Stomach (tissue), 9 donors: ENCODE measurements around the gene RAP1B. TPM values are rescaled to one million over a fixed set of nuclear protein-coding genes. Genes with fewer than 3 reads are reported as not detected.

ENCODE experiments used
- DNase-seq, 2 donors: peaks; one replicate each; pipeline versions ENCODE4 v3.0.0 to v3.0.0-alpha.2; 2013 to 2019
- H3K27ac ChIP-seq, 5 donors: fragments of 200-600 bp in 4 of 5; sonication (generic) in 4 of 5; one replicate each; pipeline ENCODE4 v1.5.1; 2013 to 2019; ENCODE audit warnings: mild to moderate bottlenecking in 1 of 5, moderate library complexity in 1 of 5
- H3K27me3 ChIP-seq, 3 donors: fragments of 200-600 bp; sonication (generic); one replicate each; pipeline ENCODE4 v1.5.1; 2017 to 2019; ENCODE audit warnings: mixed run types in 1 of 3
- H3K36me3 ChIP-seq, 4 donors: fragments of 200-600 bp; sonication (generic); 1 replicate in 3 of 4; 2 replicates in 1 of 4; pipeline ENCODE4 v1.5.1; 2016 to 2019
- H3K4me1 ChIP-seq, 4 donors: fragments of 200-600 bp; sonication (generic); one replicate each; pipeline ENCODE4 v1.5.1; 2016 to 2019
- H3K4me3 ChIP-seq, 4 donors: fragments of 200-600 bp; sonication (generic) in 3 of 4; one replicate each; pipeline ENCODE4 v1.5.1; 2016 to 2019; ENCODE audit warnings: mild to moderate bottlenecking in 1 of 4
- H3K9me3 ChIP-seq, 4 donors: fragments of 200-600 bp; sonication (generic); one replicate each; pipeline ENCODE4 v1.5.1; 2016 to 2019
- EP300 ChIP-seq: sonication (generic); formaldehyde crosslinking; IDR thresholded peaks from one replicate; pipeline ENCODE4 v1.6.1; 2017; ENCODE audit warnings: antibody characterized with exemption
- POLR2A ChIP-seq, 4 donors: fragments of 450-650 bp; IDR thresholded peaks; one replicate each; pipeline ENCODE4 v1.6.1; 2016; ENCODE audit warnings: antibody characterized with exemption in 4 of 4, control low read depth in 2 of 4, mild to moderate bottlenecking in 1 of 4, moderate library complexity in 1 of 4
- POLR2AphosphoS5 ChIP-seq, 3 donors: sonication (generic); formaldehyde crosslinking; IDR thresholded peaks; one replicate each; pipeline ENCODE4 v1.6.1; 2016; ENCODE audit warnings: antibody characterized with exemption in 3 of 3
- WGBS, 5 donors: extraction: QIAGEN DNeasy Blood & Tissue Kit in 3 of 5; methylation state at CpG; one replicate each; pipeline versions ENCODE4 v1.1.5 to v1.1.7; 2013 to 2018; 5-methylcytosine and 5-hydroxymethylcytosine counted together
- intact Hi-C: fragments of 100-400 bp; cut with DNase I; formaldehyde crosslinking; loops from one replicate; pipeline ENCODE4 v1.15.1; 2023; ENCODE audit warnings: low total_unique reads
- polyA plus RNA-seq, 3 donors: library from polyadenylated mRNA; stranded (reverse); fragments of 200-250 nt; gene quantifications; one replicate each; pipeline ENCODE4 v1.2.3, GENCODE V29; 2013
- total RNA-seq, 5 donors: library from RNA; depleted of rRNA; stranded (reverse); fragments of >200 nt; gene quantifications; one replicate each; pipeline versions ENCODE4 v1.1.0 to v1.2.3, GENCODE V29; 2014 to 2016
- TF ChIP-seq, protein P1 (sequence below), 7 experiments: fragments of 450-650 bp in 4 of 7; fragments of 200-600 bp in 3 of 7; sonication (generic) in 3 of 7; IDR thresholded peaks; one replicate each; pipeline ENCODE4 v1.5.1; 2016 to 2019; ENCODE audit warnings: antibody characterized with exemption in 7 of 7, control low read depth in 2 of 7, mild to moderate bottlenecking in 1 of 7
- donor health status: healthy with polysubstance abuse.
- donor health status: Bipolar disorder and iron deficiency.
- donor health status: healthy.

RAP1B gene
- total and polyA plus RNA-seq, 8 donors: 56.3 to 315 (median 102) TPM

- Histone ChIP-seq H3K9me3 (no peaks in the 10 kb centered on the region), H3K4me1 (no peaks in the 10 kb centered on the region), H3K27ac (no peak overlapping the region), H3K27me3 (no peaks in the 10 kb centered on the region), H3K36me3 (no peaks in the 10 kb centered on the region), H3K4me3 (no peak overlapping the region)
- DNase-seq: no peak
- 87 to 96% (median 92%) methylated on average over 6 of the region's 6 CpGs for WGBS, 5 donors
- intact Hi-C loops: no loop called here
- TF ChIP-seq, protein P1, sequence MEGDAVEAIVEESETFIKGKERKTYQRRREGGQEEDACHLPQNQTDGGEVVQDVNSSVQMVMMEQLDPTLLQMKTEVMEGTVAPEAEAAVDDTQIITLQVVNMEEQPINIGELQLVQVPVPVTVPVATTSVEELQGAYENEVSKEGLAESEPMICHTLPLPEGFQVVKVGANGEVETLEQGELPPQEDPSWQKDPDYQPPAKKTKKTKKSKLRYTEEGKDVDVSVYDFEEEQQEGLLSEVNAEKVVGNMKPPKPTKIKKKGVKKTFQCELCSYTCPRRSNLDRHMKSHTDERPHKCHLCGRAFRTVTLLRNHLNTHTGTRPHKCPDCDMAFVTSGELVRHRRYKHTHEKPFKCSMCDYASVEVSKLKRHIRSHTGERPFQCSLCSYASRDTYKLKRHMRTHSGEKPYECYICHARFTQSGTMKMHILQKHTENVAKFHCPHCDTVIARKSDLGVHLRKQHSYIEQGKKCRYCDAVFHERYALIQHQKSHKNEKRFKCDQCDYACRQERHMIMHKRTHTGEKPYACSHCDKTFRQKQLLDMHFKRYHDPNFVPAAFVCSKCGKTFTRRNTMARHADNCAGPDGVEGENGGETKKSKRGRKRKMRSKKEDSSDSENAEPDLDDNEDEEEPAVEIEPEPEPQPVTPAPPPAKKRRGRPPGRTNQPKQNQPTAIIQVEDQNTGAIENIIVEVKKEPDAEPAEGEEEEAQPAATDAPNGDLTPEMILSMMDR (IDR thresholded peaks at IDR 0.05): no peak
- TF ChIP-seq EP300: no peak
- no peak for TF ChIP-seq POLR2AphosphoS5 (IDR thresholded peaks at IDR 0.05)
- no peak for TF ChIP-seq POLR2A (IDR thresholded peaks at IDR 0.05)
These were observed 8.0 kb upstream of the RAP1B start for GRCh38 chr12:68602720-68603119.

DNA sequence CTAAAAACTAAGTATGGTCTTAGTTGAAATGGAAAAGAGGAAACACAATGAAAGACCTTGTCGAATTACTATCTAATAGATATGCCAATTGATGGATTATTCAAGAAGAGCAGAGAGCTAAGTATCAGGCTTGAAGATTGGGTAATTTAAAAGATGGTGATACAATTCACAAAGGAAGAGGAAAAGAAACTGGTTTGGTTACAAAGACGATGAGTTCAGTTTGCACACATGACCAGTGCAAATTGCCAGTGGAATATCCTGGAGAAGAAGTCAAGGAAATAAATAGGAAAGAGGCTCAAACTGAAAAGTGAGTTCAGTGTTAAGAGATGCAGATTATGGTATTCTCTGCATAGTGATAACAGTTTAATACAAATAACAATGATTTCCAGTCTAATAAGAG, 2.5 kb upstream of the RAP1B start:
- WGBS, 5 donors: 60 to 62% (median 62%) methylated on average over 2 of the region's 2 CpGs
- Histone ChIP-seq H3K4me1 (peaks cover 10 to 22% (median 16%) of the 10 kb centered on the region in 4 donors), H3K27ac (no peak overlapping the region), H3K27me3 (no peaks in the 10 kb centered on the region), H3K36me3 (no peaks in the 10 kb centered on the region), H3K4me3 (no peak overlapping the region), H3K9me3 (no peaks in the 10 kb centered on the region)
- TF ChIP-seq POLR2AphosphoS5 (IDR thresholded peaks at IDR 0.05) (no peak), POLR2A (IDR thresholded peaks at IDR 0.05) (no peak), EP300 (no peak)
- TF ChIP-seq, protein P1 (IDR thresholded peaks at IDR 0.05): no peak
- DNase-seq: no peak
- intact Hi-C loops: no loop called here

GRCh38 chr12:68609998-68610369, 715 bp upstream of the RAP1B start:
- intact Hi-C loops: no loop called here
- Histone ChIP-seq H3K27me3 (no peaks in the 10 kb centered on the region), H3K36me3 (no peaks in the 10 kb centered on the region), H3K4me3 (peak overlapping the region; percentile 59 to 89 (median 76)), H3K27ac (peak overlapping the region; percentile 93 to 100 (median 99)), H3K4me1 (peaks cover 27 to 40% (median 34%) of the 10 kb centered on the region in 4 donors), H3K9me3 (no peaks in the 10 kb centered on the region)
- no peak for TF ChIP-seq POLR2AphosphoS5 (IDR thresholded peaks at IDR 0.05)
- no peak for TF ChIP-seq EP300
- TF ChIP-seq, protein P1 (IDR thresholded peaks at IDR 0.05): no peak
- TF ChIP-seq POLR2A (IDR thresholded peaks at IDR 0.05): no peak
- WGBS, 5 donors: 2 to 6% (median 3%) methylated on average over 11 of the region's 11 CpGs
- peak in 1 of 2 donors; percentile 64 for DNase-seq

- Histone ChIP-seq H3K9me3 (no peaks in the 10 kb centered on the region), H3K27me3 (no peaks in the 10 kb centered on the region), H3K4me3 (peak overlapping the region; percentile 59 to 89 (median 76)), H3K4me1 (peaks cover 34 to 53% (median 45%) of the 10 kb centered on the region in 4 donors), H3K36me3 (no peaks in the 10 kb centered on the region), H3K27ac (peak overlapping the region; percentile 93 to 100 (median 99))
- intact Hi-C loops: no loop called here
- TF ChIP-seq EP300 (no peak), POLR2AphosphoS5 (IDR thresholded peaks at IDR 0.05) (peak in 2 of 3 donors; percentile 42 to 65)
- TF ChIP-seq, protein P1 (IDR thresholded peaks at IDR 0.05): no peak
- peak; percentile 68 to 89 for DNase-seq
- WGBS, 5 donors: 0 to 1% (median 1%) methylated on average over 18 to 72 of the region's 72 CpGs
These were observed 551 bp downstream of the RAP1B start for GRCh38 chr12:68611094-68611805.
